ENCODE data around the gene FGF2.

Gene FGF2

GRCh38 chr4:122815248-122815647 lies 11.4 kb upstream of the FGF2 start:
- no peak for TF ChIP-seq CTCF (IDR thresholded peaks at IDR 0.05; ENCODE audit: low read depth, low read length)
- H3K4me3 ChIP-seq (ENCODE audit: low read depth, low read length): no peak overlapping the region

GRCh38 chr4:122816476-122816875 lies 10.2 kb upstream of the FGF2 start:
- H3K4me3 ChIP-seq (ENCODE audit: low read depth, low read length): no peak overlapping the region
- no peak for TF ChIP-seq CTCF (IDR thresholded peaks at IDR 0.05; ENCODE audit: low read depth, low read length)

GRCh38 chr4:122819708-122820449 lies 6.8 kb upstream of the FGF2 start:
- TF ChIP-seq CTCF (IDR thresholded peaks at IDR 0.05; ENCODE audit: low read depth, low read length): no peak
- H3K4me3 ChIP-seq (ENCODE audit: low read depth, low read length): no peak overlapping the region

GRCh38 chr4:122821092-122821491 lies 5.5 kb upstream of the FGF2 start:
- TF ChIP-seq CTCF (IDR thresholded peaks at IDR 0.05; ENCODE audit: low read depth, low read length): no peak
- no peak overlapping the region for H3K4me3 ChIP-seq (ENCODE audit: low read depth, low read length)

- H3K4me3 ChIP-seq (ENCODE audit: low read depth, low read length): no peak overlapping the region
- no peak for TF ChIP-seq CTCF (IDR thresholded peaks at IDR 0.05; ENCODE audit: low read depth, low read length)
Observed at GRCh38 chr4:122822466-122822865, 4.2 kb upstream of the FGF2 start.

- H3K4me3 ChIP-seq (ENCODE audit: low read depth, low read length): no peak overlapping the region
- no peak for TF ChIP-seq CTCF (IDR thresholded peaks at IDR 0.05; ENCODE audit: low read depth, low read length)
Observed at GRCh38 chr4:122823476-122823875, 3.2 kb upstream of the FGF2 start.

- H3K4me3 ChIP-seq (ENCODE audit: low read depth, low read length): no peak overlapping the region
- no peak for TF ChIP-seq CTCF (IDR thresholded peaks at IDR 0.05; ENCODE audit: low read depth, low read length)
Observed at GRCh38 chr4:122824616-122825015, 2.0 kb upstream of the FGF2 start.

Data from WI38 (cell line).